SK-N-SH (cell line): ENCODE results near the gene ENOX1. TPM values are rescaled to one million over a fixed set of nuclear protein-coding genes. Genes with fewer than 3 reads are reported as not detected.

ENCODE experiments used
- CTCF ChIA-PET: fragments of 300-600, 350-600 bp; formaldehyde crosslinking; extraction: SDS; loops from one replicate; lab custom pipeline; 2021; lab: Yijun Ruan, JAX
- POLR2A ChIA-PET: fragments of 350-600 bp; sonication (Branson Sonifier 250); formaldehyde crosslinking; extraction: SDS; loops from one replicate; lab custom pipeline; 2020; ENCODE audit warnings: antibody characterized with exemption, inconsistent platforms; lab: Yijun Ruan, JAX
- DNase-seq: peaks from one replicate; pipeline ENCODE4 v3.0.0; 2012
- H2AFZ ChIP-seq: fragments of 200-600 bp; sonication (generic); 2 replicates; pipeline ENCODE4 v1.8.1; 2016; ENCODE audit warnings: antibody characterized with exemption, mild to moderate bottlenecking, low read depth
- H3F3A ChIP-seq: fragments of 200-600 bp; sonication (generic); replicated peaks from 2 replicates; pipeline ENCODE3; 2016; ENCODE audit warnings: antibody characterized with exemption, mild to moderate bottlenecking; ENCODE audit not compliant: insufficient read depth
- H3K27ac ChIP-seq, 2 experiments: fragments of 200-500 bp in 1 of 2; fragments of 200-600 bp in 1 of 2; sonication (Bioruptor generic) in 1 of 2; sonication (generic), shearing (Covaris generic) in 1 of 2; 2 replicates each; pipeline versions ENCODE4 v1.5.1 to v1.6.1; 2014 to 2016; ENCODE audit warnings: low read depth in 2 of 2, inconsistent platforms in 1 of 2, low read length in 1 of 2, mild to moderate bottlenecking in 1 of 2, mixed read lengths in 1 of 2
- H3K27me3 ChIP-seq: fragments of 200-600 bp; sonication (generic), shearing (Covaris generic); 2 replicates; pipeline ENCODE4 v1.6.1; 2016; ENCODE audit warnings: mixed run types; ENCODE audit not compliant: insufficient read depth
- H3K36me3 ChIP-seq, 2 experiments: fragments of 200-500 bp in 1 of 2; fragments of 200-600 bp in 1 of 2; sonication (Bioruptor generic) in 1 of 2; sonication (generic) in 1 of 2; replicated peaks in 1 of 2; 2 replicates each; pipeline versions ENCODE3 to v1.5.1; 2014 to 2016; ENCODE audit warnings: low read length in 1 of 2, mild to moderate bottlenecking in 1 of 2; ENCODE audit not compliant: insufficient read depth in 2 of 2, control insufficient read depth in 1 of 2
- H3K4me1 ChIP-seq, 2 experiments: fragments of 200-500 bp in 1 of 2; fragments of 200-600 bp in 1 of 2; sonication (Bioruptor generic) in 1 of 2; sonication (generic), shearing (Covaris generic) in 1 of 2; 2 replicates each; pipeline versions ENCODE4 v1.5.1 to v1.6.1; 2014 to 2016; ENCODE audit warnings: low read depth in 1 of 2, low read length in 1 of 2, mixed run types in 1 of 2; ENCODE audit not compliant: insufficient read depth in 2 of 2, control insufficient read depth in 1 of 2
- H3K4me2 ChIP-seq: fragments of 200-600 bp; sonication (generic), shearing (Covaris generic); 2 replicates; pipeline ENCODE4 v1.6.1; 2017; ENCODE audit warnings: mixed run types
- H3K4me3 ChIP-seq, 2 experiments: fragments of 200-500 bp in 1 of 2; fragments of 200-600 bp in 1 of 2; sonication (Bioruptor generic) in 1 of 2; sonication (generic), shearing (Covaris generic) in 1 of 2; 2 replicates each; pipeline versions ENCODE4 v1.5.1 to v1.8.1; 2014 to 2016; ENCODE audit warnings: low read depth in 2 of 2, inconsistent platforms in 1 of 2, low read length in 1 of 2, mild to moderate bottlenecking in 1 of 2, mixed read lengths in 1 of 2, moderate library complexity in 1 of 2
- H3K79me2 ChIP-seq: fragments of 200-600 bp; sonication (generic); 2 replicates; pipeline ENCODE4 v1.8.1; 2017; ENCODE audit warnings: mild to moderate bottlenecking; ENCODE audit not compliant: insufficient read depth
- H3K9ac ChIP-seq: fragments of 200-600 bp; sonication (generic); 2 replicates; pipeline ENCODE4 v1.6.1; 2017; ENCODE audit warnings: mixed run types
- H3K9me2 ChIP-seq: fragments of 200-600 bp; sonication (generic); 2 replicates; pipeline ENCODE4 v1.6.1; 2017; ENCODE audit warnings: mixed run types
- H3K9me3 ChIP-seq: fragments of 200-600 bp; sonication (generic); 2 replicates; pipeline ENCODE4 v1.6.1; 2017; ENCODE audit warnings: mixed run types, mild to moderate bottlenecking, moderate library complexity
- H4K20me1 ChIP-seq: fragments of 200-600 bp; sonication (generic); 2 replicates; pipeline ENCODE4 v1.6.1; 2017; ENCODE audit warnings: mild to moderate bottlenecking, mixed run types; ENCODE audit not compliant: insufficient read depth
- CHD2 ChIP-seq: fragments of 150-350 bp; IDR thresholded peaks from 2 replicates; pipeline ENCODE4 v1.6.1; 2018; ENCODE audit warnings: low read length; ENCODE audit not compliant: partially characterized antibody
- ELF1 ChIP-seq: IDR thresholded peaks from 2 replicates; pipeline ENCODE4 v1.4.0; 2012
- GABPA ChIP-seq: IDR thresholded peaks from 2 replicates; pipeline ENCODE4 v1.4.0; 2012; ENCODE audit warnings: low read depth, mild to moderate bottlenecking
- GATA2 ChIP-seq: sonication (generic); formaldehyde crosslinking; IDR thresholded peaks from 2 replicates; pipeline ENCODE4 v1.5.0; 2020; ENCODE audit warnings: mild to moderate bottlenecking, missing genetic modification reagents
- JUND ChIP-seq: IDR thresholded peaks from 2 replicates; pipeline ENCODE4 v1.4.0; 2012
- MAX ChIP-seq: IDR thresholded peaks from 2 replicates; pipeline ENCODE4 v1.4.0; 2012; ENCODE audit warnings: low read depth
- MXI1 ChIP-seq: IDR thresholded peaks from 2 replicates; pipeline ENCODE4 v1.6.1; 2012; ENCODE audit warnings: mild to moderate bottlenecking, low read depth, low read length, improper control_type of control experiment
- NFIC ChIP-seq: IDR thresholded peaks from 2 replicates; pipeline ENCODE4 v1.4.0; 2012; ENCODE audit warnings: borderline replicate concordance
- NRF1 ChIP-seq: IDR thresholded peaks from 2 replicates; pipeline ENCODE4 v1.6.1; 2012; ENCODE audit warnings: low read depth, mild to moderate bottlenecking, low read length
- PBX3 ChIP-seq: IDR thresholded peaks from 2 replicates; pipeline ENCODE4; 2012
- RAD21 ChIP-seq: IDR thresholded peaks from 2 replicates; pipeline ENCODE4 v1.6.1; 2012; ENCODE audit warnings: mild to moderate bottlenecking, low read length
- REST ChIP-seq: IDR thresholded peaks from 2 replicates; pipeline ENCODE4 v1.6.1; 2012; ENCODE audit warnings: mild to moderate bottlenecking, low read depth, low read length, moderate library complexity
- TCF12 ChIP-seq: IDR thresholded peaks from 2 replicates; pipeline ENCODE4 v1.4.0; 2012
- TEAD4 ChIP-seq: IDR thresholded peaks from 2 replicates; pipeline ENCODE4 v1.4.0; 2012; ENCODE audit warnings: mild to moderate bottlenecking, borderline replicate concordance; ENCODE audit not compliant: insufficient read depth
- ZBTB33 ChIP-seq: IDR thresholded peaks from 2 replicates; pipeline ENCODE4 v1.4.0; 2012; ENCODE audit warnings: low read depth, borderline replicate concordance
- WGBS: methylation state at CpG from one replicate; pipeline ENCODE4 v1.1.6; 2017; ENCODE audit warnings: low lambda C conversion rate; 5-methylcytosine and 5-hydroxymethylcytosine counted together
- polyA plus RNA-seq, 3 experiments: library from polyadenylated mRNA; depleted of rRNA; stranded (reverse); fragments of >200 nt; gene quantifications; 2 replicates each; pipeline ENCODE4 v1.2.3, GENCODE V29; 2012

The ENOX1 gene
- polyA plus RNA-seq, 1 of the 3 experiments (the other 2 are of a cell fraction) = 5.8 TPM

- H2AFZ ChIP-seq = no peak overlapping the region
- TF ChIP-seq CHD2 (no peak), NFIC (no peak), TEAD4 (no peak), TCF12 (no peak)
Measured at GRCh38 chr13:43185226-43185625, 601.5 kb downstream of the ENOX1 start.

GRCh38 chr13:43180837-43181236, 605.9 kb downstream of the ENOX1 start:
- Histone ChIP-seq H3K9ac (no peak overlapping the region), H4K20me1 (no peaks in the 10 kb centered on the region), H3K36me3 (no peaks in the 10 kb centered on the region), H3F3A (no peaks in the 10 kb centered on the region), H2AFZ (no peak overlapping the region), H3K27ac (no peak overlapping the region), H3K4me3 (no peak overlapping the region), H3K79me2 (no peaks in the 10 kb centered on the region), H3K4me2 (no peak overlapping the region)
- TF ChIP-seq NFIC (no peak), GATA2 (CRISPR knock-in tag) (no peak)
- TF ChIP-seq, all 33 proteins: peak for 0
- H3K9me2 ChIP-seq = no peaks in the 10 kb centered on the region
- WGBS = 89% methylated on average over 14 of the region's 16 CpGs
- no peaks in the 10 kb centered on the region for H3K27me3 ChIP-seq
- H3K9me3 ChIP-seq = no peaks in the 10 kb centered on the region
- ChIA-PET CTCF (interaction anchor here (0.7 kb wide), 1 partner anchor 1560 kb away, joined by 3 read pairs; no protein-coding TSS in a partner anchor), POLR2A (no interaction called here)
- no peaks in the 10 kb centered on the region for H3K4me1 ChIP-seq
- no peak for DNase-seq

More at GRCh38 chr13:43185226-43185625, 601.5 kb downstream of the ENOX1 start:
- Histone ChIP-seq H3K9me3 (no peaks in the 10 kb centered on the region), H3F3A (no peaks in the 10 kb centered on the region), H3K27ac (no peak overlapping the region), H3K4me2 (no peak overlapping the region), H3K4me3 (no peak overlapping the region), H3K79me2 (no peaks in the 10 kb centered on the region), H3K36me3 (no peaks in the 10 kb centered on the region), H3K9me2 (no peaks in the 10 kb centered on the region), H4K20me1 (no peaks in the 10 kb centered on the region), H3K9ac (no peak overlapping the region), H3K27me3 (no peaks in the 10 kb centered on the region), H3K4me1 (no peaks in the 10 kb centered on the region)
- WGBS = 71% methylated on average over 2 of the region's 2 CpGs
- DNase-seq = no peak
- ChIA-PET POLR2A (no interaction called here), CTCF (interaction anchor here (1.0 kb wide), 1 partner anchor 8 kb away, joined by 3 read pairs; no protein-coding TSS in a partner anchor)

GRCh38 chr13:43180036-43180660, 606.6 kb downstream of the ENOX1 start:
- 88% methylated on average over 9 of the region's 9 CpGs for WGBS
- no peaks in the 10 kb centered on the region for H4K20me1 ChIP-seq
- CTCF ChIA-PET = interaction anchor here (0.7 to 1.2 kb wide), 2 partner anchors 9 to 1561 kb away, joined by 3 read pairs; no protein-coding TSS in a partner anchor
- no peak overlapping the region for H3K4me2 ChIP-seq
- H3K79me2 ChIP-seq = no peaks in the 10 kb centered on the region
- no peak overlapping the region for H2AFZ ChIP-seq
- no peak overlapping the region for H3K9ac ChIP-seq
- no peak overlapping the region for H3K4me3 ChIP-seq
- no peaks in the 10 kb centered on the region for H3F3A ChIP-seq
- no peaks in the 10 kb centered on the region for H3K36me3 ChIP-seq
- H3K9me2 ChIP-seq = no peaks in the 10 kb centered on the region
- POLR2A ChIA-PET = no interaction called here
- no peaks in the 10 kb centered on the region for H3K9me3 ChIP-seq
- H3K27ac ChIP-seq = no peak overlapping the region
- no peak for DNase-seq
- H3K4me1 ChIP-seq = no peaks in the 10 kb centered on the region
- no peaks in the 10 kb centered on the region for H3K27me3 ChIP-seq
- no peak for TF ChIP-seq NRF1
- no peak for TF ChIP-seq RAD21
- TF ChIP-seq TCF12 = no peak
- no peak for TF ChIP-seq MXI1
- TF ChIP-seq MAX = no peak
- TF ChIP-seq TEAD4 = no peak
- TF ChIP-seq GABPA = no peak
- no peak for TF ChIP-seq GATA2 (CRISPR knock-in tag)
- TF ChIP-seq JUND = no peak
- TF ChIP-seq PBX3 = no peak
- TF ChIP-seq REST = no peak
- TF ChIP-seq ELF1 = no peak
- no peak for TF ChIP-seq ZBTB33
